A375 (cell line): ENCODE results near the gene S100A3. TPM values are rescaled to one million over a fixed set of nuclear protein-coding genes. Genes with fewer than 3 reads are reported as not detected.

ENCODE experiments used
- total RNA-seq: library from RNA; depleted of rRNA; stranded (reverse); fragments of >200 nt; shearing (Covaris generic); gene quantifications from 2 replicates; pipeline ENCODE4 v1.2.3, GENCODE V29; 2014; rRNA removed

S100A3 gene, protein sequence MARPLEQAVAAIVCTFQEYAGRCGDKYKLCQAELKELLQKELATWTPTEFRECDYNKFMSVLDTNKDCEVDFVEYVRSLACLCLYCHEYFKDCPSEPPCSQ
- total RNA-seq: 13.9 and 14.8 TPM in 2 replicates

DNA sequence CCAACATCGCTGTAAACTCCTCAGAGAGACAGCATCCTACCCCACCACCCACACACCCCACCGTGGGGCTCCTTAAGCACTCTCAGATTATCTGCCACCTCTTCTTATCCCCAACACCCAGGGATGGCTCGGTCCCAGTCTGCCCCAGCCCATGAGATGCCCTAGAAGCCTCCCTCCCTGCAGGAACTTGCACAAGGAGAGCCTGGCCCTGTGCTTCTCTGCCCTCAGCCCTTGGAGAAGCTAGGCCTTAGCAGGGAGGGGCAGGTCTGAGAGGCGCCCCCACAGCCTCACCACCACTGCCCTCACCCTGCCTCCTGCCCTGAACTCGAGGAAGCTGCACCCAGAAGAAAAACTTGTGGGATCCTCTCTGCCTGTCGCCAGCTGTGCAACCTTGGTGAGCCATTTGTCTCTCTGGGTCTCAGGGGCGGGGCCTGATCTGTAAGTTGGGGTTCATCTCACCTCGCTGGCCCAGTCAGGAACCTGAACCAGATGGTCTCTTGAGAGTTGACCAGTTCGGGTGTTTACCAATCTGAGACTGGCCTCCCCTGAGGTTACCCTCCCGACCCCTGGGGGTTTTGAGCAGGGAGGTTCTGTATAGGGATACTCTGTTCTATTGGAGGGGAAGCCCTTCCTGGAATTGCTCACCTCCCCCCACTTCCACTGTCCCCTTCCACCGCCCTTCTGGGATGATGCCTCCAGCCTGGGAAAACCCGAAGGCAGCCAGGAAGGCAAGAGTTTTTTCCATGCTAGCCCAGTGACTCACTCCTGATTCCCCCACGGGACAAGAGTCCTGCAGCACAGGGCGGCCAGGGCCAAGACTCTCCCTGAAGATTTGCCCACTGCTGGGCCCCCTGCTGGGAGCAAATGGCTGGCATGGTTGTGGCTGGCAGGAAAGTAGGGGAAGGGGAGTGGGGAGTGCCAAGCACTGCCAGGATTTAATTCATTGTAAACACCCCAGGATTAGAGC lies at the start of gene S100A3:
Gene S100A3, minus strand, starts transcription at position 537 of the 967 bp plus-strand sequence. CDS start 773 bp downstream, outside the sequence.

DNA sequence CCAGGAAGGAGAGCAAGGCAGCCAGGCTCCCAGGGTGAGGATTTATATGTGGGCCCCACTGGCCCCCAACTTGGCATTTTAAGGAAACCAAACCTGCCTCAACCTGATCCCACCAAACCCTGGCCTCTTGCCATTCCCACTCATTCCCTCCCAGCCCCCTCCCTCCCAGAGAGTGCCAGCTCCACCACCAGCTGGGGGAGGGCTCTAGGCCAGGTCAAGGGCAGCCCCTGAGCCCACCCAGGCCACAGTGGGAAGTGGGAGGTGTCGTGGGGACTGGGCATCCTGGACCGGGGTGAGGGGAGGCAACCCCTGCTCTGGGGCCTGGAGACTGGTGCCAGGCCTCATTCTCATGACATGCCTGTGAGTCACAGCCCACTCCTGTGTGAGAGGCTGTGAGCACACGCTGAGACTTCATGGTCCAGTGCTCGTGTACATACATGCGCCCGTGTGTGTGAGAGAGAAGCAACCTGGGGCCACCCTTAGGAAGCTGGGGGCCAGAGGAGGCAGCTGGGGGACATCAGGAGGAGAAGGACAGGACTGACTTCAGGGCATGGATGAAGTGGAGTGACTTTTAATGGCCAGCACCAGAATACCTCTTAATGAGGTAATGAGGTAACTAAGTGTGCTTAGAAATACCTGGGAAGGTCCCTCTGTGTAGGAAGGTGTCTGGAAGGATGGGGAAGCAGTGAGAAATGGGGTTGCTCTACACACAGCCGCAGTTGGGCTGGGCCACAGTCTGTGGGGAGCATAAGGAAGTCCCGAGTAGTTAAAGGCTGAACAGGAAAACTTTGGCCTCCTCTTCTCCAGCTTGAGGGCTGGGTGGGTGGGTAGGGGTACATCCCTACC lies 16.7 kb upstream of the S100A3 start, which contains the start of gene S100A2:
Gene S100A2, minus strand, starts transcription at position 316 of the 846 bp plus-strand sequence. CDS start 1,967 bp downstream, outside the sequence.

GRCh38 chr1:153545067-153546055 lies 3.7 kb downstream of the S100A3 start, which contains the start of gene S100A4:
Gene S100A4, minus strand, starts transcription at chr1:153545806. Its CDS starts 1,012 bp downstream, at chr1:153544794.

GRCh38 chr1:153540394-153541361 lies 8.4 kb downstream of the S100A3 start, which contains the start of gene S100A5:
Gene S100A5, minus strand, starts transcription at chr1:153540934. Its CDS starts 743 bp downstream, at chr1:153540191.

DNA sequence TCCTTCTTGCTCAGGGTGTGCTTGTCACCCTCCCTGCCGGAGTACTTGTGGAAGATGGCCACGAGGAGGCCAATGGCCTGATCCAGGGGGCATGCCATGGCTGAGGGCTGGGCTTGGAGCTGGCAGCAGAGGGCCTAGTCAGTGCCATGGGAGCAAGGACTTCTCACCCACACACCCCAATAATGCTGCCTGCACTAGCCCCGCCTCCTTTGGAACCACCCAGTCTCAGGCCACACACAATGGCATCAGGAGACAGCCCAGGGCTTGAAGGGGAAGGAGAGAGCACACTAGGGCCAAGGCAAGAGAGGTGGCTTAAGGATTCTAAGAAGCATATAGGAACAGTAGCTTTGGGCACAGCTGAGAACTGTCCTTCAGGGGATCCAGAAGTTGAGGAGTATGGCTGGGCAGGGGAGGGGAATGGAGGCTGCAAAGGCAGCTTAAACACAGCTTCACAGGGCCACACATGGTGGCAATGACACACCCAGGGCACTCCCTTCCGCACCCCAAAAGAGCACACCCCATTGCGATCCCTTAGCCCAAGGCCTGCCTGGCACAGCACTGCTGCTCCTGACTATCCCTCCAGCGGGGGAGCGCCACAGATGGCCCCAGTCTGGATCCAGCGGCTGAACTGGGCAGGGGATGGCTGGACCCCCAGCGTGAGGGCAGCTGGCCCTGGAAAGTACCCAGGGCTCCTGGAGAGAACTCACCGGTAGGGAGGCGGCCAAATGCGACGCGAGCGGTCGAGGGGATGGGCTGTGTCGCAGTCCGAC lies 13.6 kb downstream of the S100A3 start, which contains the start of gene S100A6:
Gene S100A6, minus strand, starts transcription at position 750 of the 770 bp plus-strand sequence. Its CDS starts 652 bp downstream, at position 98.

Other genes with a start within 250 kb of the S100A3 start
- not detected in 2 replicates for gene PGLYRP3, start 236.3 kb downstream of the S100A3 start, total RNA-seq
- gene PGLYRP4, start 200.4 kb downstream of the S100A3 start, total RNA-seq: not detected in 2 replicates
- gene S100A9, start 191.4 kb downstream of the S100A3 start, total RNA-seq: not detected in 2 replicates
- gene S100A12, start 173.6 kb downstream of the S100A3 start, total RNA-seq: not detected in 2 replicates
- not detected in 2 replicates for gene S100A8, start 158.2 kb downstream of the S100A3 start, total RNA-seq
- not detected in 2 replicates for gene S100A7A, start 132.7 kb downstream of the S100A3 start, total RNA-seq
- gene S100A7, start 88.6 kb downstream of the S100A3 start, total RNA-seq: not detected in 2 replicates
- gene S100A6, start 13.3 kb downstream of the S100A3 start, total RNA-seq: 2,053 and 2,077 TPM in 2 replicates
- 0.98 and 2.3 TPM in 2 replicates for gene S100A5, start 8.3 kb downstream of the S100A3 start, total RNA-seq
- gene S100A4, start 3.5 kb downstream of the S100A3 start, total RNA-seq: 142 and 157 TPM in 2 replicates
- gene S100A2, start 16.6 kb upstream of the S100A3 start, total RNA-seq: 53.8 and 59.7 TPM in 2 replicates
- 436 and 451 TPM in 2 replicates for gene S100A16, start 63.9 kb upstream of the S100A3 start, total RNA-seq
- gene S100A14, start 67.1 kb upstream of the S100A3 start, total RNA-seq: 1.1 and 1.8 TPM in 2 replicates
- gene S100A13, start 78.2 kb upstream of the S100A3 start, total RNA-seq: 583 and 631 TPM in 2 replicates
- gene S100A1, start 79.2 kb upstream of the S100A3 start, total RNA-seq: 151 and 162 TPM in 2 replicates
- gene CHTOP, start 84.8 kb upstream of the S100A3 start, total RNA-seq: 104 and 111 TPM in 2 replicates
- gene SNAPIN, start 109.4 kb upstream of the S100A3 start, total RNA-seq: 71.7 and 73.3 TPM in 2 replicates
- 302 and 316 TPM in 2 replicates for gene ILF2, start 121.7 kb upstream of the S100A3 start, total RNA-seq
- gene NPR1, start 129.4 kb upstream of the S100A3 start, total RNA-seq: 0.24 and 0.26 TPM in 2 replicates
- gene INTS3, start 178.8 kb upstream of the S100A3 start, total RNA-seq: 37.6 and 41.5 TPM in 2 replicates
- gene SLC27A3, start 226.1 kb upstream of the S100A3 start, total RNA-seq: 10.2 and 14.5 TPM in 2 replicates